PC-3 (cell line): ENCODE data around the gene JPT2.

ENCODE experiments used
- EZH2phosphoT487 ChIP-seq: fragments of 300-600 bp; sonication (generic); IDR thresholded peaks from 2 replicates; pipeline ENCODE4 v1.6.1; 2018; ENCODE audit warnings: mild to moderate bottlenecking, antibody characterized with exemption, low read length, borderline replicate concordance
- TF ChIP-seq, protein P1 (sequence below): fragments of 300-600 bp; sonication (generic); conservative IDR thresholded peaks from 2 replicates; pipeline ENCODE4 v1.5.1; 2017; ENCODE audit warnings: antibody characterized with exemption, low read depth, mild to moderate bottlenecking, low read length

DNA sequence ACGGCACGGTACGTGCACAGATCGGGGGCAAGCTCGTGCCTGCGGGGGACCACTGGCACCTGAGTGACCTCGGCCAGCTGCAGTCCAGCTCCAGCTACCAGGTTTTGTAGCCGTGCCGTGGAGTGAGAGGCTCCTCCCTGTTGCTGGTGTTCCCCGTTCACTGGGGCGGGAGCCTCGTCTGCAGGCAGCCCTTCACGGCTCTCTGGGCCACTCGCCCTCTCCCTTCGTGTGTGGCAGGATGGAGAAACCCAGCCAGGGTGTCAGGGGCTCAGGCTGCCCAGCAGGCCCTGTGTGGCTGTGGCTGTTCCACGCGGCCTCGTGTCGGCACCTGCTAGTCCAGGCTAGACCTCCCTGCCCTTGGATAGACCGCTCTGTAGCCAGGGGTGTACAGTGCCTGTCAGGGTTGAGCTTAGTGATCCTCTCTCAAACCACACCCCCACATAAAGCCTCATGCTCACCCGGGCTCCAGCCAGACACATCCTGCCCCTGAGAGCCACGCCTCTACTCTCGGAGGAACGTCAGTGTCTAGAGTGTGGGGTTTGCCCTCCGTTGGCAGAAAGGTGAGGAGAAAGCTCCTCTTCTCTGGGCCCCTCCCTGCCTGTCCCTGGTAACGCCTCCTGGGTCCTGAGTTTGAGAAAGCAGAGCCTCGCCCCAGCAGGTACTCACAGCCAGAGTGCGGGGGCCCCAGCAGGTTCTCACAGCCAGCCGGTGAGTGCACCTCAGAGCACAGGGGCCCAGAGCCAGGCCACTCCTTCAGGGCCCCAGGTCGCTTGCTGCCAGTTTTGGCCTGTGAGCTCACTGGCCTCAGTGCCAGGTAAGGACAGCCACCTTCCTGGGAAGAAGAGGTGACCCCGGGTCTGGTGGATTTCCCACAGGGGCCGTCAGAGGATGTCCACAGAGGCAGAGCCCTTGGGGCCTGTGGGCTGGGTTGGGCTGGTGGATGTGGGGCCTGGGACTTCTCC is 65.6 kb downstream of the JPT2 start:
- TF ChIP-seq, protein P1, sequence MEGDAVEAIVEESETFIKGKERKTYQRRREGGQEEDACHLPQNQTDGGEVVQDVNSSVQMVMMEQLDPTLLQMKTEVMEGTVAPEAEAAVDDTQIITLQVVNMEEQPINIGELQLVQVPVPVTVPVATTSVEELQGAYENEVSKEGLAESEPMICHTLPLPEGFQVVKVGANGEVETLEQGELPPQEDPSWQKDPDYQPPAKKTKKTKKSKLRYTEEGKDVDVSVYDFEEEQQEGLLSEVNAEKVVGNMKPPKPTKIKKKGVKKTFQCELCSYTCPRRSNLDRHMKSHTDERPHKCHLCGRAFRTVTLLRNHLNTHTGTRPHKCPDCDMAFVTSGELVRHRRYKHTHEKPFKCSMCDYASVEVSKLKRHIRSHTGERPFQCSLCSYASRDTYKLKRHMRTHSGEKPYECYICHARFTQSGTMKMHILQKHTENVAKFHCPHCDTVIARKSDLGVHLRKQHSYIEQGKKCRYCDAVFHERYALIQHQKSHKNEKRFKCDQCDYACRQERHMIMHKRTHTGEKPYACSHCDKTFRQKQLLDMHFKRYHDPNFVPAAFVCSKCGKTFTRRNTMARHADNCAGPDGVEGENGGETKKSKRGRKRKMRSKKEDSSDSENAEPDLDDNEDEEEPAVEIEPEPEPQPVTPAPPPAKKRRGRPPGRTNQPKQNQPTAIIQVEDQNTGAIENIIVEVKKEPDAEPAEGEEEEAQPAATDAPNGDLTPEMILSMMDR, result no peak
- no peak for TF ChIP-seq EZH2phosphoT487
